HG03342 (cell line): ENCODE measurements around the gene RALBP1.
A peak's percentile ranks its signal among the peaks of the same experiment; 100 is the strongest.
"Not testable (repeated sequence)": the region's sequence is repeated elsewhere in the genome, so short reads cannot be mapped to it uniquely, and the experiment has no call there.

Source experiments
- ATAC-seq: cut with Tn5 transposase; IDR thresholded peaks from one replicate; pipeline ENCODE4 v1.9.1; 2021; ENCODE audit warnings: mild to moderate bottlenecking, moderate library complexity; ENCODE audit not compliant: unreplicated experiment

RALBP1 gene

DNA sequence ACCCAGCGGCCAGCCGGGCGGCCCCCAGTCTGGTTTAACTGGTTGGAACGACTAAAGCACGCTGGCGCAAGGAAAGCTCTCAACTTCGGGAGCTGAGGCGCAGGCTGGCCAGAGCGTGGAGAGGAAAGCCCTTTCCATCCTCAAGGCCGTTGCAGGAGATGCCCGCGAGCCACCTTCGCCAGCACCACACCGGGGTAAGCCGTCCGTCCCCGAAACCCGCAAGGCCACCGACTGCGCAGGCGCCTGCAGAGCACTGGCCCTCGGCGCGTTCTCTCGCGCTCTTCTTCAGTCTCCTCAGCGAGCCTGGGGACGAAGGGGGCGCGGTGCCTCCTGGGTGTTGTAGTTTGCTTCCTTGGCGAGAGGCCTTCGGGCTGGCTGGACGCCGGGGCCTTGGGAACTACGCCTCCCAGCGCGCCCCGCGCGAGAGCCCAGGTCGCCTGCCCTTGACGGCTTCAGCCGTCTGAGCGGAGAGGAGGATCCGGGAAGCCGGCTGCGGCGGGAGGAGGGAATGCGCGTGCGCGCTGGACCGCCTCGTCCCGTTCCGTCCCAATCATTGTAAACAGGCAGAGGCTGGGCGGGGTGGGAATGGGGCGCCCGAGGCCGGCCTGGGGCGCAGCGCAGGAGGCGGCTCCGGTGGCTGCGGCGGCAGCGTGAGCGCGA is at the start of gene RALBP1:
TSS of gene RALBP1 (plus strand) at position 531 of the 660 bp plus-strand sequence. CDS start 37,533 bp downstream, outside the sequence.
- peak; percentile 91 for ATAC-seq

DNA sequence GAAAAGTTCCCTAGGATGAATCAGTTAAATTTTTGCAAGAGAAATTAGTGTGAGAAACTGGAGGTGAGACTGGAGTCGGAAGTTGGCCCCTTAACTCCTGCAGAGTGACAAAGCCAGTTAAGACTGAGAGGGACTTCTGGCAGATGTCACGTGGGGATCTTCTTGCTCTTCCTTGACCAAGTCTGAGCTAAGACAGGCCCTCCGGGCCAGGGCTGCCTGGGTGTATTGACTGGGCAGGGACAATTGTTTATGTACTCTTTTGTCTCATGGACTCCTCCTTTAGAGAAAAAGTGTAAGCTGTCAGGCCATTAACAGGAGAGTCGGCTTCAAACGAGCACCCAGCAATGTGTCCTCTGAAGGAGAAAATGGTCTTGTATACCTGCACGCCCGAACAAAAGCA is 48.6 kb upstream of the RALBP1 start:
- no peak for ATAC-seq

GRCh38 chr18:9428301-9428706 is 47.0 kb upstream of the RALBP1 start:
- ATAC-seq, result no peak

DNA sequence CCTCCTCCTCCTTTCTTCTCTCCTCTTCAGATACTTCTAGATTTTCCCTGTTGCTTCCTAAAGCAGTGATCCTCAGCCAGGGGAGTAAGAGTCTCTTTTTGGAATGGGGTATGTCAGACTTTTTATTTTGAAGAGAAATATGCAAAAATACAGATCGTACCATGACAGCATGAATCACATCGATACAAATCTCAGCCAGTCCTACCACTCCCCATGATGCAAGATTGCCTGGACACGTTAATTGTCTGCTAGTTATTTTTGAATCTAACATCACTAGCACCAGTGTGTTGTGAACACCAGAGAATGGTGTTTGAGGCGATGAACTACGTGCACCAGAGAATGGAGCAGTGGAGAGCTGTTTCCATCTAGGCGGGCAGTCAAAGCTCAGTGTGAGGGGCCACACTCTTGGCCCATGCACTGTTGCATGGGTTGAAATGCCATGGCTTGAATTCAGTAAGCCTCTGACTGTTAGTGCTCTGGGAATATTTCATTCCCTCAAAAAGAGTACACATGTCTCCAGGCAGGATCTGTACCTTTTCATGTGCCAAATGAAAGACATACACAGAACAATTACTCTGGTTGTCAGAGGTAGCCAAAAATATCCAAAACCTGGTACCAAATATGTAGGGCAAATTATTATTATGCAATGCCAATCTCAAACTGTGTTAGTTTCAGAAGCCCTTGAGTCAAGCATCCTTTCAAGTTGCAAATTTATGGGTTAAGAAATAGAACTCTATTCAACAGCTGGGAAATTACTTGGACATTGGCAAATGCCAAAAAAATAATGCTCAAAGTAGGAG is 46.3 kb upstream of the RALBP1 start:
- ATAC-seq, result no peak

DNA sequence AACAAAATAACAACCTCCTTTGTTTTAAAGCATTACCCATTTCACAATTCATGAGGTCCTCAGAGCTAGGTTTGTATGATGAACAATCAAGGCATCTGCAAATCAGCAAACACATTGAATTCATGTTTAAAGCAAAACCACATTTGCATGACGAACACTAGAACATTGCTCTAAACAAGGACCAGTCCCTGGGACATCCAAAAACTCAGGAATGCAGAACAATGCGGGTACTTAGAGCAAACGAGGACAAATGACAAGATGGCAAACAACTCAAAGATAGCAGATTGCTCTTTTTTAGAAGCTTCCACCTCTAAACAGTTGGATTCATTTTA is 45.7 kb upstream of the RALBP1 start:
- no peak for ATAC-seq

GRCh38 chr18:9430315-9430714 is 45.0 kb upstream of the RALBP1 start:
- not testable (repeated sequence) for ATAC-seq

- ATAC-seq, result no peak
These were observed 44.0 kb upstream of the RALBP1 start for GRCh38 chr18:9431296-9431695.

- not testable (repeated sequence) for ATAC-seq
These were observed 42.2 kb upstream of the RALBP1 start for GRCh38 chr18:9433122-9433521.

DNA sequence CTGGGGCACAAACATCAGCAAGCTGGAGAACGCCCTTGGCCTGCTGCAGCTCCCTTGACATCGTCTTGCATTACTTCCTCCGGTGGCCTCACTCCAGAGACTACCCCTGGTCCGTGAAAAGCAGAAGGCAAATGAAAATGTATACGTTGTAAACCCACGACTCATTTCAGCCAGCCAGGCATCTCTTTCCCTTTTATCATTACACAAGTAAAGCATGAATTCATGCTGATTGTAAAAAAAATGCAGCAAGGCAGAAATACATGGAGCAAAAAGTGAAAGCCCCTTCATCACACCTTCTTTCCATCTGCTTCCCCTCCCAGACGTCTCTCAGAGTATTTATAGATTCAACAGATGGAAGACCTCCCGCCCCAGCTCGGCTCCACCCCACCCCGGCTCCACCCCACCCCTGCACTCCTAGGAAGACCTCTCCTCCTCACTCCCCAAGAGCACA is 41.6 kb upstream of the RALBP1 start:
- ATAC-seq, result no peak

GRCh38 chr18:9434122-9434701 is 41.1 kb upstream of the RALBP1 start:
- ATAC-seq, result no peak

GRCh38 chr18:9435041-9435440 is 40.3 kb upstream of the RALBP1 start:
- ATAC-seq, result no peak

DNA sequence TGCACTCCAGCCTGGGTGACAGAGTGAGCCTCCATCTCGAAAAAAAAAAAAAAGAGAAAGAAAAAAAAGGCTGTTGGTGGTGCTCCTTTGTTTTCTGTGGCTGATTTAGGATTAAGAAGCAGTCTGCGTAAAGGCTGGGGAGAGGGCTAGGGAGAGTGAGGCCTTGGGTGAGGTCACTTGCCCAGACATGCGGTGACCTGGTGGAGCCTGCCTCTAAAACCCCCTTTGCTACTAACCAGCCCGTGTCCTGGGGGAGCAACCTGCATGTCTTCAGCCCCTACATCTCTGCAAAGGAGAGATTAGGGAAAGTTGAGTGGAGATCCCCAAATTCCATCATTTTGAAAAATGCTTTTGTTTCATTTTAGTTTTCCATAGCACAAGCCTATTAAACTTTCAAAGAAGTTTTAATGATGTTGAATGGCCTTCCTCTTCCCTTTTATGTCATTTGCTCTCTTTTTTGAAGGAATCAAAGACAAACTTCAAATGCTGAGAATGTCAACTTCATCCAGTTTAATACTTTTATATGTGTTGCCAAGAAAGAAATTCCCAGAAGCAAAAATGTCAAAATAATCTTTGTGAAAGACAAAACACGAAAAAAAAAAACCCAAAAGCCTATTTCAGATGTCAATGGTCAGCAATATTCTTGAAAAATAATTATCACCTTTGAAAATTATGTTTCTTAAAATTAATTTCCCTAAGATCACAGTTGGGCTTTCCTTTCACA is 38.9 kb upstream of the RALBP1 start:
- no peak for ATAC-seq

- no peak for ATAC-seq
These were observed 38.3 kb upstream of the RALBP1 start for GRCh38 chr18:9437021-9437437.

DNA sequence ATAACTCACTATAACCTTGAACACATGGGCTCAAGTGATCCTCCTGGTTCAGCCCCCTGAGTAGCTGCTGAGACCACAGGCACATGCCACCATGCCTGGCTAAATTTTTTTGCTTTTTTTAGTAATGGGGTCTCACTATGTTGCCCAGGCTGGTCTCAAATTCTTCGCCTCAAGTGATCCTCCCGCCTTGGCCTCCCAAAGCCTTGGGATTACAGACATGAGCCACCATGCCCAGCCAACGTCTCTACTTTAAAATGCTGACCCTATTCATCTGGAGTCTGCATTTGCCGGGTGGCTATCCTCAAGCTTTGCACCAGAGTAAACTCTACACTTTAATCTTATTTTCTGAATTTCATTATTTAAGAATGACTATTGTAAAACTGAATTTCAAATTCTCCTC is 37.6 kb upstream of the RALBP1 start:
- ATAC-seq, result no peak

GRCh38 chr18:9441061-9441460 is 34.3 kb upstream of the RALBP1 start:
- ATAC-seq, result no peak

DNA sequence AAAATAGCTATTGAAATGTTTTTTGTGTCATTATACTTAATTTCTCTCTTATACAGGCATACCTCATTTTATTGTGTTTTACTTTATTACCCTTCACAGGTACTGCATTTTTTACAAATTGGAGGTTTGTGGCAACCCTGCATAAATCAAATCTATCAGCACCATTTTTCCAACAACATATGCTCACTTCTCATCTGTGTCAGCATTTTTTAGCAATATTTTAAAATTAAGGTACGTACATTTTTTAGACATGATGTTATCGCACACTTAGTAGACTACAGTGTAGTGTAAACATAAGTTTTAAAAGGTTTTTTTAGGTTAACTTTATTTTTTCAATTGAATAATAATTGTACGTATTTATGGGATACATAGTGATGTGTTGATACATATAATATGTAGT is 30.8 kb upstream of the RALBP1 start:
- no peak for ATAC-seq

DNA sequence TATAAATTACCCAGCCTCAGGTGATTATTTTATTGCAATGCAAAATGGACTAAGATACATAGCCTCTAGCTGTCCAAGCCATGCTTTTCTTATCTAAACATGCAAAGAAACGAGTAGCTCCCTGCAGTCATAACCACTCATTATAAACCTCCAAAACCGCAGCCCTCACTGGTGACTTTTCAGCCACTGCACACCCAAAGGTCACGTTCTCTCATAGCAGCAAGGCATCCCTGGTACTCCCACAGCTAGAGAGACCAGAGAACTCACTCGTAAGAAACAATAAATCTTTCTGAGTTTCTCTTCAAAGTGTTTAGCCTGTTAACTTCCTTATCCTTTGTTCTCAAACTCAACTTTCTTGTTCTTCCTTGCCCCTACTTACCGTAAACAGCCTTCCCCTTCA is 28.5 kb upstream of the RALBP1 start:
- no peak for ATAC-seq

DNA sequence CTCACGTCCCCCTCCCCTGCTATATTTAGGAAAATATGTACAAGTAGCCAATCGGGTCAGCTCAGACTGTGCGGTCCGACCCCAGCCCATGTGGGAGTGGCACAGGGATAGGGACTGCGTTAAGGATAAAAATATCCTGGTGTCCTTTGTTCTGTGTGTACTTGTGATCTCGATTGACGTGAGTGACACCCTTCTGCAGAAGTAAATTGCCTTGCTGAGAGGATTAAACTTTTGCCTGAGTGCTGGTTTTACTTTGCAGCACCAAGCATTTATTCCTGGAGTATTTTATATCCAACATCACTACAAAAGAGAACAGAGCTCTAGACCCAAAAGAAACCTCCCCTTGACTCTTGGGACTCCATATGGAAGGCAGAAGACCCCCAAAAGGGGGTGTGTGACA is 28.0 kb upstream of the RALBP1 start:
- ATAC-seq, result no peak

DNA sequence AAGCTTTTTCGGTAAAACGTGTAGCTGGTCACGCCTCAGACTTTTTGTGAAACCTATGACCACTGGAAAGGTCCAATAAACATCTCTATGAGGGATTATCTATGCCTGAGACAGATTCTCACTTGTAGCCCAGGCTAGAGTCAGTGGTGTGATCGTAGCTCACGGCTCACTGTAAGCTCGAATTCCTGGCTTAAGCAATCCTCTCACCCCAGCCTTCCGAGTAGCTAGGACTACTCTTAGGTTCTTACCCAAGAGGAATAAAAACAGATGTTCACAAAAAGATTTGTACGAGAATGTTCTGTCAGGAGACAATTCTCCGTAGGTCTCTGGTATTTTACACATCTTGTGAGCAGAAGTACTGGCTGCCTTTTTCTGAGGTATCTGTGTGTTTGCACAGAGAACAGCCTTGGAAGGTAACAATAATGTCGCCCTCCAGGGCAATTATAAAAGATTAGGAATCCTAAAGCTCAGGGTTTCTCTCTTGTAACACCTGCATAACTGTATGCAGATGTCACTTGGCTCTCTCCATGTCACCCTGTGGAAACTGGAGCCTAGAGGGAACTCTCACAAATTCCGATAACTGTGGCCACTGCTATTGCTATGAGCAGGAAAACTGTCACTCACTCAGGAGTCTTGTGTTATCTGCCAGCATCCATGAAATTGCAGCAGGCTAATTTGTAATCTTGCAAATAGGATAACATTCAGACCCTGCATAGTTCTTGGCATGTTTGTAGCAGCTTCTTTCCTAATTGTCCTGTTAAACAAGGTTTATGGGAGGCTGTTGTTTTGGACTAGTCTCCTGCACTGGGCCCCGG is 25.5 kb upstream of the RALBP1 start:
- ATAC-seq, result no peak

- not testable (repeated sequence) for ATAC-seq
These were observed 24.4 kb upstream of the RALBP1 start for GRCh38 chr18:9450920-9451319.

DNA sequence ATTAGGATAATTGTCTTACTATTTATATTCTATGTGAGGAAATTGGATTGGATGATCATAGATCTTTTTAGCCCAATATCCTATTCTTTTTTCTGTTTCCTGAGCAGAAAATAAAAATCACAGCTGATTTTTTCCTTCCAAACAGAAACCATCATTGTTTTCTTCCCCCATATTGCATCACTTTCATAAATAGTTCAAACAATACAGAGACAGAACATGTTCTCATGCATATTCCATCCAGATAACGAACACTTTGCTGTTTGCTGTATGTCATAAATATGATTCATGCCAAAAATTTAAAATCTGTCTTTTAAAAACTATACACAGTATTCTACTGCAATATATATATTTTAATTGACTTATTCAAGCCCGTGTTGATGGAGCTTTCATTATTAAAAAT is 22.0 kb upstream of the RALBP1 start:
- no peak for ATAC-seq
